DMS79 (cell line): Measurements from ENCODE around the gene ZNF518B.

Source experiments
- DNase-seq: peaks from one replicate; lab custom pipeline; 2025; lab: John Stamatoyannopoulos, UW

Gene ZNF518B

GRCh38 chr4:10457255-10457801 lies at the start of gene ZNF518B:
TSS of gene ZNF518B (minus strand) at chr4:10457426. CDS start at chr4:10446328, 11,098 bp downstream.
- DNase-seq: peak; percentile 26

- DNase-seq: no peak
Measured at GRCh38 chr4:10506077-10506476, 48.9 kb upstream of the ZNF518B start.

- DNase-seq: no peak
Measured at GRCh38 chr4:10504570-10505179, 47.4 kb upstream of the ZNF518B start.

- no peak for DNase-seq
Measured at GRCh38 chr4:10502717-10503116, 45.5 kb upstream of the ZNF518B start.

GRCh38 chr4:10500776-10501175 lies 43.5 kb upstream of the ZNF518B start:
- no peak for DNase-seq

- DNase-seq: no peak
Measured at GRCh38 chr4:10496200-10496599, 39.0 kb upstream of the ZNF518B start.

GRCh38 chr4:10495651-10496050 lies 38.4 kb upstream of the ZNF518B start:
- DNase-seq: no peak

GRCh38 chr4:10492464-10492863 lies 35.2 kb upstream of the ZNF518B start:
- DNase-seq: no peak

- DNase-seq: no peak
Measured at GRCh38 chr4:10491401-10491800, 34.2 kb upstream of the ZNF518B start.

- DNase-seq: no peak
Measured at GRCh38 chr4:10490996-10491395, 33.8 kb upstream of the ZNF518B start.

GRCh38 chr4:10482913-10483312 lies 25.7 kb upstream of the ZNF518B start:
- DNase-seq: no peak

GRCh38 chr4:10480616-10481015 lies 23.4 kb upstream of the ZNF518B start:
- no peak for DNase-seq

- no peak for DNase-seq
Measured at GRCh38 chr4:10478621-10479020, 21.4 kb upstream of the ZNF518B start.

- no peak for DNase-seq
Measured at GRCh38 chr4:10470505-10470904, 13.3 kb upstream of the ZNF518B start.

- DNase-seq: no peak
Measured at GRCh38 chr4:10466161-10466560, 8.9 kb upstream of the ZNF518B start.

GRCh38 chr4:10462876-10463275 lies 5.7 kb upstream of the ZNF518B start:
- no peak for DNase-seq

- DNase-seq: no peak
Measured at GRCh38 chr4:10461850-10462400, 4.7 kb upstream of the ZNF518B start.

GRCh38 chr4:10461091-10461849 lies 4.0 kb upstream of the ZNF518B start:
- DNase-seq: no peak

- no peak for DNase-seq
Measured at GRCh38 chr4:10460313-10461047, 3.3 kb upstream of the ZNF518B start.

GRCh38 chr4:10459305-10459704 lies 2.1 kb upstream of the ZNF518B start:
- DNase-seq: no peak

- no peak for DNase-seq
Measured at GRCh38 chr4:10458177-10458576, 951 bp upstream of the ZNF518B start.

GRCh38 chr4:10456595-10457254 lies 501 bp downstream of the ZNF518B start:
- DNase-seq: no peak
